Keratinocyte (primary cell): Measurements from ENCODE around the gene SLC36A3. TPM values are rescaled to one million over a fixed set of nuclear protein-coding genes. Genes with fewer than 3 reads are reported as not detected.

Experiments used
- DNase-seq: peaks from one replicate; pipeline ENCODE4 v3.0.0-alpha.2; 2011; ENCODE audit warnings: low read depth, missing footprints, low spot score
- FAIRE-seq: peaks from 2 replicates; lab custom pipeline; 2011; peaks lifted over from hg19 to GRCh38; lab: Jason Lieb, UNC
- H2AFZ ChIP-seq: 2 replicates; pipeline ENCODE4 v1.6.0; 2012; ENCODE audit warnings: low read length, control low read depth, inconsistent platforms; ENCODE audit not compliant: control insufficient read depth
- H3K27ac ChIP-seq: 2 replicates; pipeline ENCODE4 v1.5.1; 2011; ENCODE audit warnings: low read length; ENCODE audit not compliant: control insufficient read depth, insufficient read depth
- H3K27me3 ChIP-seq: 3 replicates; pipeline ENCODE4 v1.6.0; 2011; ENCODE audit warnings: low read length; ENCODE audit not compliant: control insufficient read depth, insufficient read depth; ENCODE audit errors: extremely low read depth
- H3K36me3 ChIP-seq, 2 experiments: 2 replicates in 1 of 2; 3 replicates in 1 of 2; pipeline ENCODE4 v1.5.1; 2011; ENCODE audit warnings: low read length in 2 of 2, mild to moderate bottlenecking in 1 of 2; ENCODE audit not compliant: control insufficient read depth in 2 of 2, insufficient read depth in 2 of 2; ENCODE audit errors: extremely low read depth in 1 of 2
- H3K4me1 ChIP-seq: 3 replicates; pipeline ENCODE4 v1.5.1; 2011; ENCODE audit warnings: low read length; ENCODE audit not compliant: control insufficient read depth, insufficient read depth; ENCODE audit errors: extremely low read depth
- H3K4me2 ChIP-seq: 3 replicates; pipeline ENCODE4 v1.6.0; 2011; ENCODE audit warnings: low read depth, low read length; ENCODE audit not compliant: control insufficient read depth, insufficient read depth; ENCODE audit errors: extremely low read depth
- H3K4me3 ChIP-seq, 3 experiments: fragments of 200-600 bp in 1 of 3; sonication (generic) in 1 of 3; 2 replicates in 2 of 3; 3 replicates in 1 of 3; pipeline ENCODE4 v1.5.1; 2011 to 2016; ENCODE audit warnings: low read length in 3 of 3, mild to moderate bottlenecking in 3 of 3, control low read depth in 2 of 3, inconsistent platforms in 1 of 3, low read depth in 1 of 3, mixed read lengths in 1 of 3, mixed run types in 1 of 3, moderate library complexity in 1 of 3; ENCODE audit not compliant: control insufficient read depth in 2 of 3, insufficient read depth in 2 of 3; ENCODE audit errors: extremely low read depth in 1 of 3
- H3K79me2 ChIP-seq: 2 replicates; pipeline ENCODE4 v1.6.0; 2012; ENCODE audit warnings: low read length; ENCODE audit not compliant: control insufficient read depth, insufficient read depth
- H3K9ac ChIP-seq: 3 replicates; pipeline ENCODE4 v1.6.0; 2011; ENCODE audit warnings: low read length; ENCODE audit not compliant: control insufficient read depth, insufficient read depth; ENCODE audit errors: extremely low read depth
- H3K9me1 ChIP-seq: 3 replicates; pipeline ENCODE4 v1.6.0; 2011; ENCODE audit warnings: low read length; ENCODE audit not compliant: control insufficient read depth, insufficient read depth; ENCODE audit errors: extremely low read depth
- H3K9me3 ChIP-seq: 2 replicates; pipeline ENCODE4 v1.5.1; 2012; ENCODE audit warnings: low read depth, low read length; ENCODE audit not compliant: control insufficient read depth
- H4K20me1 ChIP-seq: 3 replicates; pipeline ENCODE4 v1.6.0; 2011; ENCODE audit warnings: low read length; ENCODE audit not compliant: control insufficient read depth, insufficient read depth; ENCODE audit errors: extremely low read depth
- EZH2 ChIP-seq: IDR thresholded peaks from one replicate; pipeline ENCODE4 v1.6.1; 2012; ENCODE audit warnings: inconsistent platforms, mild to moderate bottlenecking, low read length, moderate library complexity
- dilution Hi-C: fragments of 300-500 bp; cut with MboI; formaldehyde crosslinking; loops from one replicate; pipeline ENCODE4 v1.7.0; 2020; ENCODE audit warnings: low sequenced_read_pairs; ENCODE audit not compliant: extremely low pct_ligation_motif_present
- polyA plus RNA-seq, 5 experiments: library from polyadenylated mRNA; depleted of rRNA in 3 of 5; stranded (reverse) in 3 of 5; stranded (forward) in 1 of 5; unstranded in 1 of 5; fragments of >200 nt; gene quantifications; 1 replicate in 1 of 5; 2 replicates in 3 of 5; 3 replicates in 1 of 5; pipeline versions ENCODE4 v1.2.1 to v1.2.3, GENCODE V29; 2011 to 2012; ENCODE audit warnings: missing spikeins in 2 of 5, low read depth in 1 of 5, low replicate concordance in 1 of 5
- TF ChIP-seq, protein P1 (sequence below), 3 experiments: IDR thresholded peaks in 1 of 3; conservative IDR thresholded peaks in 1 of 3; optimal IDR thresholded peaks in 1 of 3; 2 replicates in 2 of 3; 3 replicates in 1 of 3; pipeline versions ENCODE3 to v1.5.1; 2011; ENCODE audit warnings: low read length in 3 of 3, mild to moderate bottlenecking in 3 of 3, moderate library complexity in 2 of 3, control low read depth in 1 of 3, inconsistent platforms in 1 of 3; ENCODE audit not compliant: insufficient read depth in 2 of 3; ENCODE audit errors: extremely low read depth in 1 of 3

SLC36A3 gene
- polyA plus RNA-seq, 1 donor (not counting 4 experiments of a cell fraction or from before 2014, with no cell fraction given), result not detected

DNA sequence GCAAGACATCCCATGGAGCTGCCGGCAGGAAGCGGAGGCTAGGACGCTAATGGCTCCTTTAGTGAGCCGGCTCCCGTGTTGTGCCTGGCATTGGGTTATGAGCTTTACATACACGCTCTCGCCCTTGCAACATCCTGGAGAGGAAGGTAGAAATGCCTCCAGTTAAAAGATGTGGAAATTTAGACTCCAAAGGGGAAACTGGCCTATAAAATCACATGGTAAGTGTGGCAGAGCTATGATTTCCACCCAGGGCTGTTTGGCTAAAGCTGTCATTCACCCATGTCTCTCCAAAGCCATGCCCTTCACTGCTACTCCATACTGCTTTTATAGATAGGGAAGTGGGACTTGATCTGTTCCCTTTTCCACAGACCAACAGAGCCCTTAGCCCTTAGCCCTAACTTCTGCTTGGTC lies 45.4 kb downstream of the SLC36A3 start:
- Histone ChIP-seq H3K9me3 (no peaks in the 10 kb centered on the region), H4K20me1 (no peaks in the 10 kb centered on the region), H3K36me3 (peaks cover 0 to 8% of the 10 kb centered on the region in 2 experiments), H3K4me1 (peaks cover 46% of the 10 kb centered on the region), H3K9me1 (no peaks in the 10 kb centered on the region), H3K27ac (peak overlapping the region; percentile 80), H3K4me3 (peak overlapping the region; percentile 3 to 9 (median 5)), H3K4me2 (peak overlapping the region; percentile 82), H2AFZ (no peak overlapping the region), H3K27me3 (no peaks in the 10 kb centered on the region), H3K79me2 (peaks cover 60% of the 10 kb centered on the region), H3K9ac (peak overlapping the region; percentile 3)
- FAIRE-seq (no peak), DNase-seq (no peak)
- dilution Hi-C loops, result no loop called here
- TF ChIP-seq, protein P1, sequence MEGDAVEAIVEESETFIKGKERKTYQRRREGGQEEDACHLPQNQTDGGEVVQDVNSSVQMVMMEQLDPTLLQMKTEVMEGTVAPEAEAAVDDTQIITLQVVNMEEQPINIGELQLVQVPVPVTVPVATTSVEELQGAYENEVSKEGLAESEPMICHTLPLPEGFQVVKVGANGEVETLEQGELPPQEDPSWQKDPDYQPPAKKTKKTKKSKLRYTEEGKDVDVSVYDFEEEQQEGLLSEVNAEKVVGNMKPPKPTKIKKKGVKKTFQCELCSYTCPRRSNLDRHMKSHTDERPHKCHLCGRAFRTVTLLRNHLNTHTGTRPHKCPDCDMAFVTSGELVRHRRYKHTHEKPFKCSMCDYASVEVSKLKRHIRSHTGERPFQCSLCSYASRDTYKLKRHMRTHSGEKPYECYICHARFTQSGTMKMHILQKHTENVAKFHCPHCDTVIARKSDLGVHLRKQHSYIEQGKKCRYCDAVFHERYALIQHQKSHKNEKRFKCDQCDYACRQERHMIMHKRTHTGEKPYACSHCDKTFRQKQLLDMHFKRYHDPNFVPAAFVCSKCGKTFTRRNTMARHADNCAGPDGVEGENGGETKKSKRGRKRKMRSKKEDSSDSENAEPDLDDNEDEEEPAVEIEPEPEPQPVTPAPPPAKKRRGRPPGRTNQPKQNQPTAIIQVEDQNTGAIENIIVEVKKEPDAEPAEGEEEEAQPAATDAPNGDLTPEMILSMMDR (optimal IDR thresholded peaks at IDR 0.05 in 1 of 3, IDR thresholded peaks at IDR 0.05 in 1 of 3, conservative IDR thresholded peaks at IDR 0.05 in 1 of 3; ENCODE audit: extremely low read depth in 1 of 3, insufficient read depth in 2 of 3, low read length in 3 of 3), result no peak
- no peak for TF ChIP-seq EZH2

GRCh38 chr5:151257731-151258181 lies 45.8 kb downstream of the SLC36A3 start:
- H3K4me2 ChIP-seq, result peak overlapping the region; percentile 82
- peak; percentile 66 for DNase-seq
- dilution Hi-C loops, result no loop called here
- no peaks in the 10 kb centered on the region for H3K9me1 ChIP-seq
- peaks cover 46% of the 10 kb centered on the region for H3K4me1 ChIP-seq
- no peak overlapping the region for H2AFZ ChIP-seq
- H3K27me3 ChIP-seq, result no peaks in the 10 kb centered on the region
- peaks cover 62% of the 10 kb centered on the region for H3K79me2 ChIP-seq
- no peak for TF ChIP-seq EZH2
- TF ChIP-seq, protein P1 (optimal IDR thresholded peaks at IDR 0.05 in 1 of 3, IDR thresholded peaks at IDR 0.05 in 1 of 3, conservative IDR thresholded peaks at IDR 0.05 in 1 of 3; ENCODE audit: extremely low read depth in 1 of 3, insufficient read depth in 2 of 3, low read length in 3 of 3), result no peak
- H3K9ac ChIP-seq, result peak overlapping the region; percentile 45
- no peaks in the 10 kb centered on the region for H4K20me1 ChIP-seq
- H3K9me3 ChIP-seq, result no peaks in the 10 kb centered on the region
- peak overlapping the region in 2 of 3 experiments; percentile 9 to 31 for H3K4me3 ChIP-seq
- peak; percentile 96 for FAIRE-seq
- peak overlapping the region; percentile 80 for H3K27ac ChIP-seq
- peaks cover 0 to 7% of the 10 kb centered on the region in 2 experiments for H3K36me3 ChIP-seq
